ENCODE data around the gene PLXNA4.

PLXNA4 gene

DNA sequence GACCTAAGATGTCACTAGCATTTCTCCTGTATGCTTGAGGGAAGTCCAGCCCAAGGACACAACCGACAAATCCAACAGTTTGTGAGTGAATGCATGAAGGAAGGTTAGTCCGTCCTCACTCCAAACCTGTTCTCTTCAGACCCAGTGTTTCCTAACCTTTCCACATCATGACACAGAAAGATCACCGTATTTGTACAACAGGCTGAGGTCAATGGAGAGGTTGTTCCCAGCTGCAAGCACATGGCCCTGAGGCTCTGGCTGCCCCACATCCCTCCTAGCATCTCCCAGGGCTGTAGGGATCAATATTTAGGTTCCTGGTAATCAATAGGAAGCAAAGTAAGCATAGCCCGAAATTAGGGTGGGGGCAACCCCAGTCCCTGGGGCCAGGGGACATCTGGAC lies 227.9 kb downstream of the PLXNA4 start:
- no peak overlapping the region for H3K4me3 ChIP-seq (ENCODE audit: low read depth, low read length)
- TF ChIP-seq, protein P1, sequence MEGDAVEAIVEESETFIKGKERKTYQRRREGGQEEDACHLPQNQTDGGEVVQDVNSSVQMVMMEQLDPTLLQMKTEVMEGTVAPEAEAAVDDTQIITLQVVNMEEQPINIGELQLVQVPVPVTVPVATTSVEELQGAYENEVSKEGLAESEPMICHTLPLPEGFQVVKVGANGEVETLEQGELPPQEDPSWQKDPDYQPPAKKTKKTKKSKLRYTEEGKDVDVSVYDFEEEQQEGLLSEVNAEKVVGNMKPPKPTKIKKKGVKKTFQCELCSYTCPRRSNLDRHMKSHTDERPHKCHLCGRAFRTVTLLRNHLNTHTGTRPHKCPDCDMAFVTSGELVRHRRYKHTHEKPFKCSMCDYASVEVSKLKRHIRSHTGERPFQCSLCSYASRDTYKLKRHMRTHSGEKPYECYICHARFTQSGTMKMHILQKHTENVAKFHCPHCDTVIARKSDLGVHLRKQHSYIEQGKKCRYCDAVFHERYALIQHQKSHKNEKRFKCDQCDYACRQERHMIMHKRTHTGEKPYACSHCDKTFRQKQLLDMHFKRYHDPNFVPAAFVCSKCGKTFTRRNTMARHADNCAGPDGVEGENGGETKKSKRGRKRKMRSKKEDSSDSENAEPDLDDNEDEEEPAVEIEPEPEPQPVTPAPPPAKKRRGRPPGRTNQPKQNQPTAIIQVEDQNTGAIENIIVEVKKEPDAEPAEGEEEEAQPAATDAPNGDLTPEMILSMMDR (IDR thresholded peaks at IDR 0.05; ENCODE audit: low read depth, low read length, missing control alignments) = no peak
- DNase-seq (ENCODE audit: low read depth) = no peak

DNA sequence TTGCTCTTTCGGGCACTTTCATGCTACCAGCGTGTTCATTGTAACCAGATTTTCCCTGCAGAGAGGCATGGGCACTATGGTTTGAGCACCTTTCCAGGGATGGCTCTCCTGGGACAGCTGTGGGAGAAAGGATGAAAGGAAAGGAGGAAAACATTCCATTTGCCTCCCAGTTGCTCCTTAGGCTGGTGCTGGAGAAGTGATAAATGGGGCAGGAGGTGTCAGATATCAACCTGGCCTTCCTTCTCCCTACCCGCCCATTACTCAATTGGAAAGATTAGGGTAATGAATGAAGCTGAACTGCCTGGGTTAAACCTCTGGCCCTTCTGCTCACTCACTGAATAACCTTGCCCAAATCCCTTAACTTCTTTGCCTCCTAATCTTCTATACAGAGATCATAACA lies 228.4 kb downstream of the PLXNA4 start:
- TF ChIP-seq, protein P1 (IDR thresholded peaks at IDR 0.05; ENCODE audit: low read depth, low read length, missing control alignments) = no peak
- H3K4me3 ChIP-seq (ENCODE audit: low read depth, low read length) = no peak overlapping the region
- no peak for DNase-seq (ENCODE audit: low read depth)

DNA sequence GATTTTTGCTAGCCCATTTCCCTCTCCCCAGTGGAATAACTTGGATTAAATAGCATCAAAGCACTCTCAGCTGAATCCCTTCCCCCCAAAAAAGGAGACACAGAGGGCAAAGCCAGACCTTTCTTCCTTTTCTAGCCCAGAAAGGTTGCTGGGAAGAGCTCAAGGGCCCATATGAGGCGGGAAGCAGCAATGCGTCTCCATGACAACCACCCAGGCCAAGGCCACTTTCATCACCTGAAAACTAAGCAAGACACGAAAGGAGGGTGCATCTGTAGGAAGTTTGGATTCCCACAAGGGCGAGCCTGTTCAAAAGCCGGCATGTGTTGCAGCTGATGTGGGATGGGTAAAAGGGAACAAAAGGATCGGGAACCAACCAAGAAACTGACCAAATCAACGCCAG lies 229.1 kb downstream of the PLXNA4 start:
- TF ChIP-seq, protein P1 (IDR thresholded peaks at IDR 0.05; ENCODE audit: low read depth, low read length, missing control alignments) = no peak
- H3K4me3 ChIP-seq (ENCODE audit: low read depth, low read length) = no peak overlapping the region
- no peak for DNase-seq (ENCODE audit: low read depth)

DNA sequence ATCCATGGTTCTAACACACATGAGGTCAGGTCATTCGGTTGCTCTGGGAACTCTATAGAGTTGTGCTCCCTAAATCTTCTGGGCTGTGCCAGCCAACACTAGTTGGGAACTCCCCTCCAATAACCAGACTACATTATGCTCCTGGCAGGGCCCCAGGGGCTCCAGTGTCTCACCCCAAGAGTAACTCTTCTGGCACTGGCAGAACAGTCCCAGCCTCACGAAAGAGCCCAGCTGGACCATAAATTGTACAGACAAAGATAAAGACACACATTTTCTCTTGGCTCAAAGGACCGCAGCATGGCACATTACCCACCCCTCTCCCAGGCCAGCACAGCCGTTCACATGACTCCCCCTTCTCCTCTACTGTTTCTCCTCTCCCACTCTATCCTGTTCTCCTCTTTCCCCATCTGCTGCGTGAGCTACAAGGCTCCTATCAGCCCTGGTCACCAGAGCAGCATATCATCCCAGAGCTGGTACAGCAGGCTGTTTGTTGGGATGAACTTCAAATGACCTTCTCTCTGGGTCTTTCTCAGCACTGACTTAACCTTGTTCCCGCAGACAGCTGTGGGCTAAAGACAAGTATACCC lies 230.6 kb downstream of the PLXNA4 start:
- TF ChIP-seq, protein P1 (IDR thresholded peaks at IDR 0.05; ENCODE audit: low read depth, low read length, missing control alignments) = no peak
- no peak for DNase-seq (ENCODE audit: low read depth)
- H3K4me3 ChIP-seq (ENCODE audit: low read depth, low read length) = no peak overlapping the region

DNA sequence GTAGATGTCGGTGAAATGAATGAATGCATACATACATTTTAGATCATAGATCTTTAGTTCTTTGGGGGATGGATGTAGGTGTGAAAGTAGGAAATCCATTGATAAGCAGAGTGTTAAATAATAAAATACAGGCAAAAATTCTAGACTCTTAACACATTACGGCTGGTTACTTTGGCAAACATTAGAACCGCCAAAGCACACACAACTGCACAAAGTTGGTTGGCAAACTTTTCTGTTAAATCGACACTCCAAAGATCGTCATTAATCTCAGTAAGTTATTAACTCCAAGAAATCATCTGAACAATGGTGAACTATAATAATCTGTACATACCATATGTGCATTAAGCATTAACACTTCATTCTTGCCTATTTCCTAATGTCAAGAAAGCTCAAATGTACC lies 231.2 kb downstream of the PLXNA4 start:
- TF ChIP-seq, protein P1 (IDR thresholded peaks at IDR 0.05; ENCODE audit: low read depth, low read length, missing control alignments) = no peak

DNA sequence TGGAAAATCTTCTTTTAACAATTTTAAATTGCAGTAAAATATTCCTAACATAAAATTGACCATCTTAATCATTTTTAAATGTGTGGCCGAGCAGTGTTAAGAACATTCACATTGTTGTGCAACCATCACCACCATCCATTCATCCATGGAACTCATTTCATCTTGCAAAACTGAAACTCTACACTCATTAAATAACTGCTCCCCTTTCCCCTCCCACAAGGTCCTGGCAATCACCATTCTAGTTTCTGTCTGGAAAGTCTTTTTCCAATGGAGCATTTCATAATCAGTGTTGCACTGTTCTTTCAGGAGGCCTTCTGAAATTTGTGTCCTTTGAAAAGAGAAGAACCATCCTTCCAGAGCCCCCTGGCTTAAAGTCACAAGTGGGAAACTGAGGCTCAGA lies 233.1 kb downstream of the PLXNA4 start:
- no peak for DNase-seq (ENCODE audit: low read depth)
- TF ChIP-seq, protein P1 (IDR thresholded peaks at IDR 0.05; ENCODE audit: low read depth, low read length, missing control alignments) = no peak
- H3K4me3 ChIP-seq (ENCODE audit: low read depth, low read length) = no peak overlapping the region

More for the DNA sequence above, 231.2 kb downstream of the PLXNA4 start:
- DNase-seq (ENCODE audit: low read depth) = no peak
- H3K4me3 ChIP-seq (ENCODE audit: low read depth, low read length) = no peak overlapping the region

DNA sequence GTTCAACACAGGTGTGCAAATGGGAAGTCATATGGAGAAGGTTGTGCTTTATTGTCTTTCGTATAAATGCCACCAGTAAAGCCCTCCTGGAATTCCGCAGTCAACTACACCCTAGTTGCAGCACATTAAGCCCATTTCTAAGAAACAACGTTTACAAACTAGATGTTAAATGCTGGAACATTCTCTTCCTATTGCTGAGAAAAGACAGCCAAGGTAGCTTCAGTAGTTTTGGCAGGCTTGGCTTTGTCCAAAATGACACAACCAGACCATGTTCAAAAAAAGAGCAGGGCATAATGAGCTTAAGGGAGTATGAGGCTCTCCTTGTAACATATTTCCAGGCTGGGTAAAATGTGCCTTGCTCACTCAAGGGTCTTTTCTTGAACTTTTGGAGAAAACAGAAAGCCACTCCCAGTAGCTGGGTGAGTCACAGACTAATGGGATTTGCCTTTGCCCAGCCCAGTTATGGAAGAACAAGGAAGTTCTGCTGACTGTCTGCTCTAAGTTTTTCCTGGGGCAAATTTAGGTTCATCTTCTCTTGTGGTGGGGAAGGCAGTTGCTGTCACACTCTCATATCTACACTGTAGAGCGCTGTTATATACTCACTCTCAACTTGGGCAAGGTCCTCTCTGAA lies 238.7 kb downstream of the PLXNA4 start:
- no peak for DNase-seq (ENCODE audit: low read depth)
- TF ChIP-seq, protein P1 (IDR thresholded peaks at IDR 0.05; ENCODE audit: low read depth, low read length, missing control alignments) = no peak

More for the DNA sequence above, 238.7 kb downstream of the PLXNA4 start:
- H3K4me3 ChIP-seq (ENCODE audit: low read depth, low read length) = no peak overlapping the region
